ENCODE measurements around the gene PSORS1C2.

GRCh38 chr6:31138982-31139381 is at the start of gene PSORS1C2:
- TF ChIP-seq EZH2 (IDR thresholded peaks at IDR 0.05; ENCODE audit: insufficient read depth, poor library complexity, severe bottlenecking), result no peak
- TF ChIP-seq EZH2phosphoT487 (IDR thresholded peaks at IDR 0.05; ENCODE audit: insufficient read depth, low read depth), result no peak

All from GM23248 (cell line).